LNCaP clone FGC (cell line): Measurements from ENCODE around the gene KLHL29.

Experiments used
- DNase-seq: peaks from one replicate; pipeline ENCODE4 v3.0.0-alpha.2; 2011; ENCODE audit warnings: low read depth
- H3K4me3 ChIP-seq: 2 replicates; pipeline ENCODE4 v1.5.1; 2011; ENCODE audit warnings: mild to moderate bottlenecking, low read depth, low read length, control low read depth
- CTCF ChIP-seq: IDR thresholded peaks from 2 replicates; pipeline ENCODE4 v1.5.1; 2012; ENCODE audit warnings: mild to moderate bottlenecking; ENCODE audit not compliant: control insufficient read depth, insufficient read depth; ENCODE audit errors: extremely low read depth

KLHL29 gene

DNA sequence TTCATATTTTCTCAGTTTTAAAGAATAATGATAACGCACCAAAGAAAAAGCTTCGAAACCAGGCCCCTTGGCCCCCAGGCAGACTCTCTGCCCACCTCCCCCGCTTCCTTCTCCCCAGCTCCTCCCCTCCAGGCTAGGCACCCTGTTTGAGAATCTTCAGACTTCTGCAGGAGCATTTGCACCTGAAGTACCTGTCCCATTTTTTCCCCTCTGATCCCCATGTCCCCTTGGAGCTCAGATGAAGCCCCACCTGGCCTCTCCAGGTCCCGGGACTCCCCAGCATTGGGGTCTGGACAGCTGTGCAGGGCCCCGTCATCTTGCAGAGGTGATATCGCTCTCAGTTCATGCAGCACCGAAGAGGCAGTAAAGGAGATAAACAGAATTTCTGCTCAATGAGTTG lies 35.5 kb upstream of the KLHL29 start:
- no peak overlapping the region for H3K4me3 ChIP-seq
- DNase-seq, result no peak
- no peak for TF ChIP-seq CTCF

DNA sequence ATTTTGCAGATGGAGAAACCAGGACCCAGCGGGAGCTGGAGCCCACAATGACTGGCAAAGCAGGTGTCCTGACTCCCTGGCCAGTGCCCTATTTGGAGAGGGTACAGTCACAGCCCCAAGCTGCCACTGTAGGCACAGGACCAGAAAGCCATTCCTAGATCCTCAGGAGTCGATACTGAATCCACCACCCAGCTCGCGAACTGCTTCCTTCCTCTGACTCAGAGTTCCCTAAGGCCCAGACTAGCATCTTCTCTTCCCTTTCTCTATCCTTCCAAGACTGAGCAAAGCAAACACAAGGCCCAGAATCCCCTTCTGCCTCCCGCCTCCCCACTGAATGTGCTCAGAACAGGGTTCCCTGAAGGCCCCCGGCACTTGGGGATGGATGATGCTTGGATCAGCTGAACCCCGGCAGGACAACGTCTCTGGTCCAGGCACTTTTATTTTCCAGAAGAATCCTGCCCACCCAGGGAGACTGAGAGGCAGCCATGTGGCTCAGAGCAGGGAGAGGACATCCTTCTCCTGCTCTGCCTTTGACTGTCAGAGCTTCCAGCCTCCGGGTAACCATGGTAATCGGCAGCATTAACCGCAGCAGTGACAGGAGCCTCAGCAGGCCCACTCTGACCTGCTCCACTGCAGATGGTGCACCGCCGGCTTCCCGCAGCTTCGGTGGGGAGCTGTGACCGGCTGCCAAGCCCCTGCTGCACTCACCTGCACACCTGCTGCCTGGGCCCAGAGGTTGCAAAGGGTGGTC lies 34.8 kb upstream of the KLHL29 start:
- no peak for DNase-seq
- TF ChIP-seq CTCF, result no peak
- no peak overlapping the region for H3K4me3 ChIP-seq

DNA sequence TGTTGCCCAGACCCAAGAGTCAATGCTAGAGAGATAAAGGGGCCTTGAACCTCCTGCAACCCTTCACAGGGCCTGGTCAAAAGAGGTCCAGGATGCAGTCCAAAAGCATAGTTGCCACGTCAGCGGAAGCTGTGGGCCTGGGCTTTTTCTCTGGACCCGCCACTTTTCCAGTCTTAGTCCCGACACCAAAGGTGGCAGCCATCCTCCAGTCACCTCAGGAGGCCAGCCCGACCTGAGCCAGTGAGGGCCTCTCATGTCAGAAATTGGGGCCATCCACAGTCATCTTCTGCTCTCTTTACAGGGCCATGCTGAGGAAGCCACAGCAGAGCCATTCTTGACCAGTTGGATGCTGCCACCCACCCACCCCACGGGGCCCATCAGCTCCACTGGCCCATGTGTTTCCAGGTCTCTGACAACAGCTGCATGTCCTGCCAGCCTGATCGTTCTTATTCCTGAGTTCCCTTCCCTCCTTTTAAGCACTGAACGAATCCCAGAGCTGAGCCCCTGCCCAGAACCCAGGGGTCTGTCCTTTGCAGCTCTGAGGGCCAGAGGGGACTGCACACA lies 34.1 kb upstream of the KLHL29 start:
- no peak overlapping the region for H3K4me3 ChIP-seq
- no peak for TF ChIP-seq CTCF

GRCh38 chr2:23351388-23352141 lies 33.4 kb upstream of the KLHL29 start:
- no peak overlapping the region for H3K4me3 ChIP-seq
- peak; percentile 85 for TF ChIP-seq CTCF
- peak; percentile 22 for DNase-seq

More for the DNA sequence above, 34.1 kb upstream of the KLHL29 start:
- DNase-seq, result no peak

GRCh38 chr2:23354554-23354953 lies 30.4 kb upstream of the KLHL29 start:
- H3K4me3 ChIP-seq, result no peak overlapping the region
- DNase-seq, result no peak
- TF ChIP-seq CTCF, result no peak

DNA sequence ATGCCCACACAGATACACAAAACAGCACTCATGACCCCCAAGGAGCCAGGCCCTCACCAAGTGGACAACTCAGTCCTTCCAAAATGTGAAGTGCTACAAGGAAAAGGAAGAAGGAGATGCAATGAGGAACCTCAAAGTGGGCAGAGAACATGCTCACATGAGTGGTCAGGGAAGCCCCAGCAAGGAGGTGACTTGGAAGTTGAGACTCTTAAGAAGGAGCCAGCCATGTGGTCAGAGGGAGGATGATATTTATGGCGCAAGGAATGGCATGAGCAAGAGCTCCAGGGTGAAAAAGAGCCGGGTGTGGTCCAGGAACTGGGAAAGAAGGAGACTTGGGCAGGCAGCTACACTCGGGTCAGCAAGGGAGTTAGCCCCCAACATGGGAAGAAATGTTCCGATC lies 30.0 kb upstream of the KLHL29 start:
- DNase-seq, result no peak
- H3K4me3 ChIP-seq, result no peak overlapping the region
- TF ChIP-seq CTCF, result no peak

GRCh38 chr2:23356711-23357110 lies 28.3 kb upstream of the KLHL29 start:
- no peak for DNase-seq
- H3K4me3 ChIP-seq, result no peak overlapping the region
- no peak for TF ChIP-seq CTCF
